ENCODE data around the gene LMO7.

- TF ChIP-seq CTCF (IDR thresholded peaks at IDR 0.05): no peak
- TF ChIP-seq REST (IDR thresholded peaks at IDR 0.05; ENCODE audit: insufficient read depth in 1 of 2, low read depth in 2 of 2, low read length in 1 of 2): no peak
- no peak for TF ChIP-seq POLR2AphosphoS5 (IDR thresholded peaks at IDR 0.05; ENCODE audit: low read depth, low read length)
- no peak for TF ChIP-seq SIN3A (IDR thresholded peaks at IDR 0.05; ENCODE audit: borderline replicate concordance, insufficient read depth, low read depth, low read length)
- no peak for TF ChIP-seq TCF7L2 (IDR thresholded peaks at IDR 0.05; ENCODE audit: low read depth, low read length)
Measured at GRCh38 chr13:75647126-75647784, 11.1 kb downstream of the LMO7 start.

All from Panc1 (cell line).